Adrenal gland (tissue), 12 donors: ENCODE results near the gene NIPAL4. TPM values are rescaled to one million over a fixed set of nuclear protein-coding genes. Genes with fewer than 3 reads are reported as not detected.

ENCODE experiments used
- DNase-seq, 7 donors: peaks; one replicate each; pipeline ENCODE4 v3.0.0-alpha.2; 2019 to 2020
- H3K27ac ChIP-seq, 5 donors: fragments of 200-600 bp; sonication (generic) in 4 of 5; 1 replicate in 3 of 5; 2 replicates in 2 of 5; pipeline versions ENCODE4 v1.5.1 to v1.8.0; 2016 to 2020; ENCODE audit warnings: mild to moderate bottlenecking in 1 of 5
- H3K27me3 ChIP-seq: fragments of 200-600 bp; 2 replicates; pipeline ENCODE4 v1.8.0; 2021
- H3K36me3 ChIP-seq, 2 donors: fragments of 200-600 bp; replicated peaks in 1 of 2; 1 replicate in 1 of 2; 2 replicates in 1 of 2; pipeline versions ENCODE4 v1.5.1 to v1.8.0; 2018 to 2022
- H3K4me1 ChIP-seq, 2 donors: fragments of 200-600 bp; replicated peaks in 1 of 2; 1 replicate in 1 of 2; 2 replicates in 1 of 2; pipeline versions ENCODE4 v1.5.1 to v1.8.0; 2018 to 2021
- H3K4me3 ChIP-seq, 4 donors: fragments of 200-600 bp; sonication (generic) in 3 of 4; one replicate each; pipeline ENCODE4 v1.5.1; 2016 to 2018
- H3K9me3 ChIP-seq, 3 donors: fragments of 200-600 bp; sonication (generic) in 1 of 3; replicated peaks in 1 of 3; 1 replicate in 2 of 3; 2 replicates in 1 of 3; pipeline versions ENCODE4 v1.5.1 to v1.8.0; 2016 to 2021
- POLR2A ChIP-seq, 2 donors: fragments of 450-650 bp; IDR thresholded peaks; one replicate each; pipeline ENCODE4 v1.6.1; 2017; ENCODE audit warnings: antibody characterized with exemption in 2 of 2, mild to moderate bottlenecking in 2 of 2, moderate library complexity in 1 of 2
- WGBS, 4 donors: extraction: QIAGEN DNeasy Blood & Tissue Kit in 2 of 4; methylation state at CpG; one replicate each; pipeline versions ENCODE4 v1.1.5 to v1.1.7; 2013 to 2017; 5-methylcytosine and 5-hydroxymethylcytosine counted together
- intact Hi-C, 2 donors: fragments of 100-400 bp; cut with DNase I; formaldehyde crosslinking; loops; one replicate each; pipeline versions ENCODE4 v1.14.1 to v1.15.0; 2022 to 2023
- polyA plus RNA-seq, 3 donors: library from polyadenylated mRNA; stranded (reverse); fragments of 200-250 nt in 2 of 3; fragments of 350-450 nt in 1 of 3; fragmentation: Illumina TruSeq in 1 of 3; extraction: RNeasy Lipid Tissue Mini Kit (QIAGEN cat#74804) in 1 of 3; gene quantifications; one replicate each; pipeline ENCODE4 v1.2.3, GENCODE V29; 2013 to 2014
- total RNA-seq, 9 donors: library from RNA; depleted of rRNA in 4 of 9; stranded (reverse); fragments of >200 nt in 4 of 9; fragments of 120-200 nt in 1 of 9; fragmentation: NEBNext Ultra II Directional in 1 of 9; extraction: Animal tissue kit (Norgen Biotek cat#: 25700) in 1 of 9; gene quantifications; one replicate each; pipeline versions ENCODE4 v1.1.0 to v1.2.4, GENCODE V29; 2013 to 2023
- TF ChIP-seq, protein P1 (sequence below), 6 experiments: fragments of 450-650 bp in 4 of 6; fragments of 200-600 bp in 2 of 6; sonication (generic) in 1 of 6; IDR thresholded peaks; 1 replicate in 5 of 6; 2 replicates in 1 of 6; pipeline versions ENCODE4 v1.5.1 to v1.8.0; 2016 to 2021; ENCODE audit warnings: antibody characterized with exemption in 6 of 6, mild to moderate bottlenecking in 2 of 6, moderate library complexity in 1 of 6
- donor health status: healthy with polysubstance abuse.
- donor health status: Bipolar disorder and iron deficiency.
- donor health status: DM: yes; HTN: yes; CAD: no.
- donor health status: DM: no; HTN: no; CAD: no.
- donor health status: DM: no; HTN: no; CAD: no.
- donor health status: DM: yes; HTN: yes; CAD: no.

Gene NIPAL4
- total and polyA plus RNA-seq, 12 donors, result 0.08 to 0.20 (median 0.12) TPM; not detected in 8

DNA sequence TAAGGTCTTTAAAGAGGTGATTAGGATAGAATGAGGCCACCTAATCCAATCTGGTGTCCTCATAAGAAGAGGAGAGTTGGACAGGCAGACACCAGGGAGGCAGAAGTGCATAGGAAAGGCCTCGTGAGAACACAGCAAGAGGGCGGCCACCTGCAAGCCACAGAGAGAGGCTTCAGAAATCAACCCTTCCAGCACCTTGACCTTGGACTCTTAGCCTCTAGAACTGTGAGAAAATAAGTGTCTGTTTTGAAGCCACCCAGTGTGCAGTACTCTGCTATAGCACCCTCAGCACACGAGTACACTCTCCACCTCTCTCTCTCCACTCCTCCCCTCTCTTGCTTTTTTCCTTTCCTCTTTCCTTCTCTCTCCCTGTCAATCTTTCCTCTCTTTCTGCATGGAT lies 26.8 kb downstream of the NIPAL4 start:
- Histone ChIP-seq H3K36me3 (peaks cover 0 to 5% of the 10 kb centered on the region in 2 donors), H3K27ac (no peak overlapping the region), H3K4me1 (no peaks in the 10 kb centered on the region), H3K4me3 (no peak overlapping the region), H3K27me3 (no peaks in the 10 kb centered on the region), H3K9me3 (no peaks in the 10 kb centered on the region)
- WGBS, 4 donors, result 74 to 88% (median 85%) methylated on average over 3 of the region's 3 CpGs
- TF ChIP-seq, protein P1, sequence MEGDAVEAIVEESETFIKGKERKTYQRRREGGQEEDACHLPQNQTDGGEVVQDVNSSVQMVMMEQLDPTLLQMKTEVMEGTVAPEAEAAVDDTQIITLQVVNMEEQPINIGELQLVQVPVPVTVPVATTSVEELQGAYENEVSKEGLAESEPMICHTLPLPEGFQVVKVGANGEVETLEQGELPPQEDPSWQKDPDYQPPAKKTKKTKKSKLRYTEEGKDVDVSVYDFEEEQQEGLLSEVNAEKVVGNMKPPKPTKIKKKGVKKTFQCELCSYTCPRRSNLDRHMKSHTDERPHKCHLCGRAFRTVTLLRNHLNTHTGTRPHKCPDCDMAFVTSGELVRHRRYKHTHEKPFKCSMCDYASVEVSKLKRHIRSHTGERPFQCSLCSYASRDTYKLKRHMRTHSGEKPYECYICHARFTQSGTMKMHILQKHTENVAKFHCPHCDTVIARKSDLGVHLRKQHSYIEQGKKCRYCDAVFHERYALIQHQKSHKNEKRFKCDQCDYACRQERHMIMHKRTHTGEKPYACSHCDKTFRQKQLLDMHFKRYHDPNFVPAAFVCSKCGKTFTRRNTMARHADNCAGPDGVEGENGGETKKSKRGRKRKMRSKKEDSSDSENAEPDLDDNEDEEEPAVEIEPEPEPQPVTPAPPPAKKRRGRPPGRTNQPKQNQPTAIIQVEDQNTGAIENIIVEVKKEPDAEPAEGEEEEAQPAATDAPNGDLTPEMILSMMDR (IDR thresholded peaks at IDR 0.05), result no peak
- TF ChIP-seq POLR2A (IDR thresholded peaks at IDR 0.05), result no peak
- no peak for DNase-seq
- intact Hi-C loops, result no loop called here

DNA sequence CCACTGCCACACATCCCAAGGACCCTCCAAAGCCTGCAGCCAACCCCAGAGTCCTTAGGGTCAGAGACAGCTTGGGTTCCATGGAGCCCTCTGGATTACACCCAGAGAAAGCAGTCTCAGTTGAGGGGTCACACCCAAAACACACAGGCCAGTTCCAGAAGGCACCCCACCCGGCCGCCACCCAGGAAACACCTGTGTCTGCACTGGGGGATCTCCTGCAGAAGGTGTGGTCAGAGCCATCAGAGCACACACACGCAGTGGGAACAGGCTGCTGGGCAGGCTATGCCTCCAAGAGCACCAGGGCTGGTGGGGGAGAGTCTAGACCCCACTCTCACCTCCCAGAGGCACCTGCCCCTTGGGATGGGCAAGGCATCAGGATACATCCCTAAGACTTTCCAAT lies 27.3 kb downstream of the NIPAL4 start:
- H3K9me3 ChIP-seq, result no peaks in the 10 kb centered on the region
- peaks cover 0 to 5% of the 10 kb centered on the region in 2 donors for H3K36me3 ChIP-seq
- TF ChIP-seq, protein P1 (IDR thresholded peaks at IDR 0.05), result no peak
- no peak for TF ChIP-seq POLR2A (IDR thresholded peaks at IDR 0.05)
- no peak for DNase-seq
- H3K27ac ChIP-seq, result no peak overlapping the region
- H3K27me3 ChIP-seq, result no peaks in the 10 kb centered on the region
- intact Hi-C loops, result no loop called here
- WGBS, 4 donors, result 81 to 93% (median 91%) methylated on average over 3 of the region's 3 CpGs; no CpG with 5 or more reads in 1 of the 4 donors
- H3K4me1 ChIP-seq, result no peaks in the 10 kb centered on the region
- no peak overlapping the region for H3K4me3 ChIP-seq

DNA sequence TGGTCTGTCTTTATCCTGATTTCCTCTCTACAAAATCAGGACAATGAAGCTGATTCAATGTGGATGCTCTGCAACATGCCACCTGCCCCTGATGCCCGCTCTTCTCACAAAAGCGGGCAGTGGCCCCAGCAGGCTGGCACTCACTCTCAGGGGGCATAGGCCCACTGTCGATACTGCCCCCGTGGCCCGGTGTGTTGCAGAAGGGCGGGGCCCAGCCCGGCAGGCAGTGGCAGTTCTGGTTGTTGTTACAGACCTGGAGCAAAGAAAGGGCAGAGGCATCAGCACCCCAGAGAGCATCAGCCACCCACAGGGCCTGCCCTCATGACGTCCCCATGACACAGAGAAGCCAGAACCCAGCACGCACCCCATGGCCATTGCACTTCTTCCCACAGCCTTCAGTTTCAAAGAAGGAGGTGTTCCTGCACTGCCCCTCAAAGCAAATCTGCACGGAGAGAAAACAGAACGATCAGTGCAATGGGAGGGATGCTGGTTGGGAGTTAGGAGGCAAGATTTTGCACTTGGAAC lies 31.5 kb downstream of the NIPAL4 start:
- Histone ChIP-seq H3K36me3 (peaks cover 0 to 11% of the 10 kb centered on the region in 2 donors), H3K27me3 (no peaks in the 10 kb centered on the region), H3K4me3 (no peak overlapping the region), H3K27ac (no peak overlapping the region), H3K4me1 (no peaks in the 10 kb centered on the region), H3K9me3 (no peaks in the 10 kb centered on the region)
- intact Hi-C loops, result no loop called here
- TF ChIP-seq, protein P1 (IDR thresholded peaks at IDR 0.05), result no peak
- no peak for TF ChIP-seq POLR2A (IDR thresholded peaks at IDR 0.05)
- no peak for DNase-seq
- 83 to 97% (median 94%) methylated on average over 11 of the region's 11 CpGs for WGBS, 4 donors

DNA sequence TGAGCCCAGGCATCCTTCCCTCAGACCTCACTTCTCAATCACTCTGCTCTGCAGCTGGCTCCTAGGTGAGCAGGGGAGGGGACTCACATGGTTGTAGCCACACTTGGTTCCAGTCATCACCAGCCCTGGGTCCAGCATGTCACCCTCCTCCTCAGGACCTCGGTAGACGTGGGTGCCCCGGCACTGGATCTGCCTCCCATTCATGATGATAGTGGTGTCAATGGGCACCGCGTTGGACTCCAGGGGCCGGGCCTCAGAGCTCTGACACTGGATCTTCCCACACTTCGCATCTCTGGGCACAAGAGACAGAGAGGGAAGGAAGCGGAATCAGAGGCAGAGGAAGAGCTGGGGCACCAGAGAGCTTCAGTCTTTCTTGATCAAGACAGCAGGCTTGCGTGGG lies 32.9 kb downstream of the NIPAL4 start:
- DNase-seq, result no peak
- H3K27ac ChIP-seq, result no peak overlapping the region
- no peak for TF ChIP-seq POLR2A (IDR thresholded peaks at IDR 0.05)
- TF ChIP-seq, protein P1 (IDR thresholded peaks at IDR 0.05), result no peak
- intact Hi-C loops, result no loop called here
- no peak overlapping the region for H3K4me3 ChIP-seq
- 85 to 96% (median 95%) methylated on average over 8 to 9 of the region's 9 CpGs for WGBS, 4 donors
- no peaks in the 10 kb centered on the region for H3K27me3 ChIP-seq
- peaks cover 0 to 11% of the 10 kb centered on the region in 2 donors for H3K36me3 ChIP-seq
- no peaks in the 10 kb centered on the region for H3K9me3 ChIP-seq
- no peaks in the 10 kb centered on the region for H3K4me1 ChIP-seq
